Neuronal stem cell (in vitro differentiated cells): Measurements from ENCODE around the gene GPR161. TPM values are rescaled to one million over a fixed set of nuclear protein-coding genes. Genes with fewer than 3 reads are reported as not detected.
"Not testable (repeated sequence)": the region's sequence is repeated elsewhere in the genome, so short reads cannot be mapped to it uniquely, and the experiment has no call there.

Experiments
- DNase-seq: peaks from one replicate; pipeline ENCODE4 v3.0.0-alpha.2; 2013; ENCODE audit warnings: low spot score
- H2AFZ ChIP-seq: one replicate; pipeline ENCODE4 v1.6.1; 2013; ENCODE audit warnings: mild to moderate bottlenecking, low read length, inconsistent platforms
- H2AK5ac ChIP-seq: 2 replicates; pipeline ENCODE4 v1.6.1; 2013; ENCODE audit warnings: low read depth, mild to moderate bottlenecking, inconsistent platforms, low read length, moderate library complexity, mixed read lengths
- H2BK120ac ChIP-seq: 2 replicates; pipeline ENCODE4 v1.6.1; 2013; ENCODE audit warnings: low read depth, mild to moderate bottlenecking, inconsistent platforms, low read length, moderate library complexity, mixed read lengths
- H2BK12ac ChIP-seq: one replicate; pipeline ENCODE4 v1.6.1; 2013; ENCODE audit warnings: low read length, inconsistent platforms
- H2BK15ac ChIP-seq: 2 replicates; pipeline ENCODE4 v1.6.1; 2013; ENCODE audit warnings: mild to moderate bottlenecking, low read length, inconsistent platforms, mixed read lengths
- H2BK5ac ChIP-seq: one replicate; pipeline ENCODE4 v1.6.1; 2013; ENCODE audit warnings: inconsistent platforms, mild to moderate bottlenecking, low read length, moderate library complexity
- H3K14ac ChIP-seq: one replicate; pipeline ENCODE4 v1.6.1; 2013; ENCODE audit warnings: low read length, inconsistent platforms
- H3K18ac ChIP-seq: 2 replicates; pipeline ENCODE4 v1.6.1; 2013; ENCODE audit warnings: low read length, inconsistent platforms
- H3K23ac ChIP-seq: 2 replicates; pipeline ENCODE4 v1.6.1; 2013; ENCODE audit warnings: low read depth, mild to moderate bottlenecking, mixed read lengths, low read length, inconsistent platforms; ENCODE audit not compliant: poor library complexity
- H3K27ac ChIP-seq: replicated peaks from 3 replicates; pipeline ENCODE4 v1.5.1; 2013; ENCODE audit warnings: low read length, inconsistent platforms
- H3K27me3 ChIP-seq, 3 experiments: 2 replicates each; pipeline ENCODE4 v1.6.1; 2013; ENCODE audit warnings: low read length in 3 of 3, mild to moderate bottlenecking in 2 of 3, inconsistent platforms in 1 of 3, low read depth in 1 of 3, mixed read lengths in 1 of 3, moderate library complexity in 1 of 3; ENCODE audit not compliant: control insufficient read depth in 3 of 3, insufficient read depth in 3 of 3
- H3K36me3 ChIP-seq, 2 donors: replicated peaks in 1 of 2; 2 replicates each; pipeline ENCODE4 v1.6.1; 2013; ENCODE audit warnings: low read length in 2 of 2; ENCODE audit not compliant: control insufficient read depth in 2 of 2, insufficient read depth in 2 of 2
- H3K4ac ChIP-seq: 2 replicates; pipeline ENCODE4 v1.6.1; 2013; ENCODE audit warnings: inconsistent platforms, mild to moderate bottlenecking, low read length, moderate library complexity
- H3K4me1 ChIP-seq, 2 donors: 1 replicate in 1 of 2; 2 replicates in 1 of 2; pipeline ENCODE4 v1.6.1; 2013; ENCODE audit warnings: low read length in 2 of 2, low read depth in 1 of 2; ENCODE audit not compliant: control insufficient read depth in 2 of 2, insufficient read depth in 1 of 2
- H3K4me2 ChIP-seq: one replicate; pipeline ENCODE4 v1.6.1; 2013; ENCODE audit warnings: mild to moderate bottlenecking, low read length, inconsistent platforms; ENCODE audit not compliant: insufficient read depth, poor library complexity, severe bottlenecking
- H3K4me3 ChIP-seq, 2 donors: 2 replicates each; pipeline ENCODE4 v1.5.1; 2013; ENCODE audit warnings: low read length in 2 of 2, mild to moderate bottlenecking in 2 of 2, inconsistent platforms in 1 of 2, moderate library complexity in 1 of 2
- H3K79me1 ChIP-seq: one replicate; pipeline ENCODE4 v1.6.1; 2013; ENCODE audit warnings: low read depth, mild to moderate bottlenecking, inconsistent platforms, low read length, moderate library complexity
- H3K9ac ChIP-seq: one replicate; pipeline ENCODE4 v1.6.1; 2013; ENCODE audit warnings: mild to moderate bottlenecking, low read depth, low read length, inconsistent platforms; ENCODE audit not compliant: poor library complexity
- H3K9me3 ChIP-seq, 2 donors: replicated peaks in 1 of 2; 2 replicates each; pipeline versions ENCODE3 to v1.6.1; 2013; ENCODE audit warnings: low read length in 2 of 2, mild to moderate bottlenecking in 2 of 2, inconsistent platforms in 1 of 2, low read depth in 1 of 2, mixed read lengths in 1 of 2, moderate library complexity in 1 of 2; ENCODE audit not compliant: control insufficient read depth in 2 of 2, insufficient read depth in 1 of 2
- H4K8ac ChIP-seq: one replicate; pipeline ENCODE4 v1.6.1; 2013; ENCODE audit warnings: low read depth, mild to moderate bottlenecking, inconsistent platforms, low read length, moderate library complexity
- H4K91ac ChIP-seq: one replicate; pipeline ENCODE4 v1.6.1; 2013; ENCODE audit warnings: low read length, low read depth, mild to moderate bottlenecking, inconsistent platforms; ENCODE audit not compliant: poor library complexity
- WGBS, 2 donors: extraction: QIAGEN DNeasy Blood & Tissue Kit; methylation state at CpG; one replicate each; pipeline ENCODE4 v1.1.7; 2013; ENCODE audit warnings: missing lambda C conversion rate in 2 of 2, mixed read lengths in 1 of 2; ENCODE audit not compliant: insufficient read length in 2 of 2, insufficient replicate concordance in 1 of 2; ENCODE audit errors: extremely low coverage in 2 of 2; 5-methylcytosine and 5-hydroxymethylcytosine counted together
- polyA plus RNA-seq, 2 experiments: library from polyadenylated mRNA; stranded (reverse); fragments of 200-250 nt; gene quantifications; one replicate each; pipeline ENCODE4 v1.2.3, GENCODE V29; 2013

The GPR161 gene
- polyA plus RNA-seq (2013, experiment 1 of 2), result 19.6 TPM
- polyA plus RNA-seq (2013, experiment 2 of 2), result 19.7 TPM

- Histone ChIP-seq H3K14ac (peak within 1 kb of the TSS; percentile 92), H3K36me3 (peaks cover 0 to 15% of the 10 kb centered on the region in 2 donors)
- WGBS, 2 donors, result no CpG with 5 or more reads among the region's 86 CpGs
Observed at GRCh38 chr1:168136709-168137514, at the start of gene GPR161. Gene GPR161, minus strand, starts transcription at chr1:168136930. Its CDS starts 32,080 bp downstream, at chr1:168104850.

GRCh38 chr1:168181063-168181720 lies 44.5 kb upstream of the GPR161 start:
- H2AK5ac ChIP-seq, H2BK12ac ChIP-seq, H3K14ac ChIP-seq, H3K27me3 ChIP-seq, H3K9ac ChIP-seq, H2BK5ac ChIP-seq, H3K9me3 ChIP-seq, H2BK15ac ChIP-seq, H4K8ac ChIP-seq, H2AFZ ChIP-seq, H3K4me3 ChIP-seq, H3K4me1 ChIP-seq, H3K4ac ChIP-seq, H3K4me2 ChIP-seq, H3K18ac ChIP-seq, H2BK120ac ChIP-seq, H3K27ac ChIP-seq, DNase-seq, H3K23ac ChIP-seq, H3K79me1 ChIP-seq, H4K91ac ChIP-seq: not testable (repeated sequence)
- peaks cover 0 to 11% of the 10 kb centered on the region in 2 donors for H3K36me3 ChIP-seq
- WGBS, 2 donors, result no CpG with 5 or more reads among the region's 15 CpGs

More at GRCh38 chr1:168136709-168137514, at the start of gene GPR161:
- Histone ChIP-seq H2BK15ac (peak within 1 kb of the TSS; percentile 54), H3K9me3 (no peaks in the 10 kb centered on the region), H3K23ac (peak within 1 kb of the TSS; percentile 86), H3K4me3 (peak within 1 kb of the TSS; percentile 59 to 88), H3K4me2 (peak within 1 kb of the TSS; percentile 74), H3K27me3 (no peaks in the 10 kb centered on the region), H4K8ac (peak within 1 kb of the TSS; percentile 29), H2AK5ac (peak within 1 kb of the TSS; percentile 83), H3K79me1 (peaks cover 2% of the 10 kb centered on the region), H2BK120ac (peak within 1 kb of the TSS; percentile 69), H4K91ac (no peak within 1 kb of the TSS), H3K9ac (peak within 1 kb of the TSS; percentile 94), H2AFZ (peak within 1 kb of the TSS; percentile 95), H3K27ac (peak within 1 kb of the TSS; percentile 82), H2BK5ac (peak within 1 kb of the TSS; percentile 43), H3K4me1 (peaks cover 10 to 20% of the 10 kb centered on the region in 2 donors), H3K18ac (peak within 1 kb of the TSS; percentile 98), H2BK12ac (no peak within 1 kb of the TSS), H3K4ac (peak within 1 kb of the TSS; percentile 8)
- peak; percentile 74 for DNase-seq

- Histone ChIP-seq H2AK5ac (no peak overlapping the region), H3K4me2 (peak overlapping the region; percentile 71), H2BK5ac (no peak overlapping the region), H3K23ac (no peak overlapping the region), H4K8ac (no peak overlapping the region), H3K79me1 (no peaks in the 10 kb centered on the region), H3K4me3 (peak overlapping the region in 1 of 2 donors; percentile 87), H2AFZ (peak overlapping the region; percentile 96), H2BK120ac (no peak overlapping the region), H3K4me1 (peaks cover 3 to 5% of the 10 kb centered on the region in 2 donors), H3K4ac (no peak overlapping the region), H3K18ac (no peak overlapping the region), H3K27ac (no peak overlapping the region), H2BK12ac (no peak overlapping the region), H4K91ac (no peak overlapping the region), H3K9me3 (no peaks in the 10 kb centered on the region), H3K27me3 (no peaks in the 10 kb centered on the region), H2BK15ac (no peak overlapping the region), H3K14ac (no peak overlapping the region), H3K9ac (no peak overlapping the region), H3K36me3 (peaks cover 0 to 11% of the 10 kb centered on the region in 2 donors)
- no CpG with 5 or more reads among the region's 2 CpGs for WGBS, 2 donors
- no peak for DNase-seq
Observed at GRCh38 chr1:168180148-168180524, 43.4 kb upstream of the GPR161 start.
